Measurements from ENCODE around the gene SPAG6.

The SPAG6 gene

DNA sequence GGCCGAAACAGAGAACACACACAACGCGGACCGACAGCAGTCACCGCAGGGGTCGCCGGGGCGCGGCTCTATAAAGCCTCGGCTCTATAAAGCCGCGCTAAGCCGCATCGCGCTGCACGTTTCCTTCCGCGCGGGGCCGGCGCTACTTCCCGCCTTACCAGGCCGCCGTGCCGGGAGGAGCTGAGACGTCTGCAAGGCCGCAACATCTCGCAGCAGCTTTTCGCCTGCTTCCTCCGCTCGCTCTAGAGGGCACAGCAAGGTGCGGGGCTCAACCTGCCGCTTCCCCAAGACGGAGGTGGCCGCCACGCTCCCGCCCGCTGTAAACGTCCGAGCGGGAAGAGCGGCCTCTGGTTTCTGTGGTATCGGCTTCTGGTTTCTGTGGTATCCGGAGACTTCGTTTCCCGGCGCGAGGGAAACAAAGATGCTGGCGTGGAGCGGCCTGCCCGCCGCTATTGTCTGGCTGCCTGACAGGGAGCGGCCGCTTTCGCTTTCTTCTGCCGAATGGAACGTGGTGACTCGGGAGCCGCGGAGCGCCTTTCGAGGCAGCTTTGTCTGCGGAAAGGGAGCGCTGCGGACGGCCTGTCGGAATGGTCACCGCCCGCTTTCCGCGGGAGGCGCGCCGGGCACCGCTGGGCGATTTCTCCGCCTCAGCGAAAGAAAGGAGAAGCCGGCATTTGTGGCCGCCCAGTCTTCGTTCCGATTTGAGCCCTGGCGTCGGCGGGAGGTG is 91.8 kb downstream of the SPAG6 start:
- peak; percentile 78 for DNase-seq

DNA sequence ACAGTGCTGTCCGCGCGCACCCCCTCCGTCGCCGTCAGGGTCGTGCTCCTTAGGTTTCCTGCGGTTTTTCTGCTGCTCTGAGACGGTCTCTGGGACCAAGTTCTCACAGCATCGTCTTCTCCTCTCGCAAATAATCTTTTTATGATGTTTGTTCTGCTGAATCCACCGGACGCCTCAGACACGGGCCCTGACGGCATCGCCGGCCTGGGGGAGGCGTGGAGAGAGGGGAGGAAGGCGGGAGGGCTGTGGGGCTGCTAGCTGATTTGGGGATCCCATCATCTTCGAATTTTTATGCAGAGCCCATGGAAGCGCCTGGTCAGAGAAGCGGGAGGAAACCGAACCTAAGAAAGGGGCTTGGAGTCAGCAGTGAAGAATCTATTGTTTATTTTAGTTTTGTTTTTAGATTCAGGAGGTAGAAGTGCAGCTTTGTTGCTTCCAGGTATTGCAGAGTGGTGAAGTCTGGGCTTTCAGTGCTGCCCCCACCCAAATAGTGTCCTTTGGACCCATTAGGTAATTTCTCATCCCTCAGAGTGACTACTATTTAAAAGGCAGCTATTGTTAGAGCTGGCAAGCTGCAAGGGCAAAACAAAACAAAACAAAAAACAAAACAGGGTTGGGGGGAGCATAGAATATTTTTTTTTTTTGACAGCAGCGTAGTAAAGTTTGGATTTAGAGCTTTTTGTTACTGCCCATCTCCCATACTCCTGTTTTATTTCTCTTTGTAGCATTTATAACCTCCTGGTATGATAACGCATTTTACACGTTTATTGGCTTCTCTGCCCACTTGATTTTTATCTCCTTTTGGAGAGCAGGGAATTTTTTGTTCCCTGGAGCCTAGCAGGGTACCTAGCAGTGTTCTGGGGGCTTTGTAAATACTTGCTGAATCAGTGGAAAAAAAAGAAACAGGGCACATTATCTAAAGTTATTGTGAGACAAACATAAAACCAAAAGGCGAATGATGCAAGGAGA is 92.6 kb downstream of the SPAG6 start:
- DNase-seq, result no peak

DNA sequence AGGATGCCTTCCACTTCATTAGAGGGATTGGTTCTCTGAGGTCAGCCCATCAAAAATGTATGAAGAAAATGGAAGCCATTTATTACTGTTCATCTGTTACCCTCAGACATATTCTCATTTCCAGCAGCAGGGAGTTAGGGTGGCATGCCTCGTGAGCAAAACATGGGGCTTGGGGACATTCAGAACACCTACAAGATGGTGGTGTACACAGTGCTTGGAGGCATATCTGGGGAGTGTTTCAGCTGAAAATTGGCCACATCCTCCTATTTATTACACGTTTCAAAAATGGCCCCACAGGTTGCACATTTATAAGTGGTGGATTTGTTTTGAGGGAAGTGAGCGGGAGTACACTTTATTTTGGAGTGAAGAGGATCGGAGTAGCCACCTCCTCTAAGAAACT is 93.4 kb downstream of the SPAG6 start:
- no peak for DNase-seq

DNA sequence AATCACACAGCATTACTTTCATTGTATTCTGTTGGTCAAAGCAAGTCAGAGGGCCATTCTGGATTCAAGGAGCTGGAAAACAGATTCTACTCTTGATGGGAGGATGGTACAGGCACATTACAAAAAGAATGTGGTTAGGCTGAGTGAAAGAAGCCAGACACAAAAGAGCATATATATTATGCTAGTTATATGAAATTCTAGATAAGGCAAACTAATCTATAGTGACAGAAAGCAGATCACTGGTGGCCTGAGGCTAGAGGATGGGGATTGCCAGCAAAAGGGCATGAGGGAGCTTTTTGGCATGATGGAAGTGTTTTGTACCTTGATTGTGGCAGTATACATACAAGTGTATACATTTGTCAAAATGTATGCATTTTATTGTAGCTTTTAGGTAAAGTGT is 96.8 kb downstream of the SPAG6 start:
- no peak for DNase-seq

DNA sequence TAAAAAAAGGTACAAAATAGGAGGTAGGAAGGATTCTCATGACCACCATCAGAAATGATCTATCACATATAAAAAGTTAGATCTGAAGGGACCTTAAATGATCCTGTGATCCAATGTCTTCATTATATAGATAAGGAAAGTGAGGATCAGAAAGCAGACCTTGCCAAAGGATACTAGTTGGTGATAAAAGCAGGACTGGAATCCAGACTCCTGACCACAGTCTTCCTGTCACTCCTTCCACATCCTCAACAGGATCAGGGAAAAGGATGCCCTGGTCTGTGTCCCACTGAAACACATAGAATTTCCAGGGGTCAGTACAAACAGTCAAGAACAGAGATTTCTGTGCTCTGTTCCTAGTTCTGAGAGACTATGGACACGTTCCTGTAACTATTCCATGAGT is 97.2 kb downstream of the SPAG6 start:
- DNase-seq, result no peak

DNA sequence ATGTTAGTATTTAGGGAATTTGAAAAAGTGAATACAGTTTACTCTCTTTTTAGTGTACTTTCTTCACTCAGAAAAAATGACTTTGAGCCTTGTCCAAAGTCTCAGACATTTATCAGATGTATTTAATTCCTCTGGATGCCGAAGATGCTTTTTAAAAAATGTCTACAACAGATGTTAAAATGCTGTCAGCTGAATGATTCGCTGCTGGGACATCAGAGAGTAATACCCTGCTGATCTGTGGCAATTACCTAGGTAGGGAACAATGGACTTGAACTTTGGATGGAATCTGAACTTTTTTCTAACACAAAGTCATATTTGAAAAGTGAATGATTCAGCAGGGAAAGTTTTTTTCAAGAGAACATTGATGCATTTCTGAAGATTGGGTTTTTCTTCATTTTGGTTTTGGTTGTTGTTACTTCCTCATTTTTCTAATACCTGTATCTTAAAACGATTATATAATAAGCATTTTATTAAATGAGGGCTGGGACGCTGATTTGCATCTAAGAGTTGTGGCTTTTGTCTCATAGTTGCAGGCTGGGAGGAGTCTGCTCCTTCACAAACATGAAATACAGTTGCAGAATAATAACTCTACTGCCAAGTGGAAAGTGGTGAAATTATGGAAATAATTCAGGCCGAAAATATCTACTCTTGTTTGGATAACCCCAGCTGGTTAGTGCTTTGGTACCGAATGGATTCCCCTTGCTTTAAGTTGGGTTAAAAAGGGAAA is 98.0 kb downstream of the SPAG6 start:
- DNase-seq, result no peak

DNA sequence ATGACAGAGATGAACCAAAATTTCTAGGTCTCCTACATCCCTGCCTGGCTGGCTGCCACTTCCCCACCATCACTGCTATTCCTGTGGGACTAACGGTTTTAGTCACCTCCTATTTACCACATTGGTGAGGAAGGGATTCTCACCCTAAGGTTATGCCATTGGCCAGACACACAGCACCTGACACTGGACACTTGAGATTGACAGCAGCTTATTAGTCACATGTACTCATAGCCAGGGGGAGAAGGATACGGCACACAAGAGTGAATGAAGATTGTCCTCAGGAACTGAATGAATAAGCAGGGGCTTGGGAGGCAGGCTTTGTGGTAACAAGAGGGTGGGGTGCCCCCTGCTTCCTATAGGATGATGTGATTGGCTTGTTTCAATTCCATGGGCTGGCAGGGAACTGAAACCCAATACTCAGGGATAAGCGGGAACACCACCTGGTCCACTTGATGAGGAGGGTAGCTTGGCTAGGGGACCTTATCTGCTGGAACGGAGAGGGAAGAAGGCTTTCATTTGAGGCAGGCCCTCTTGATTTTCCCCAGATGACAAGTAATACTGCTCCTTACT is 99.0 kb downstream of the SPAG6 start:
- DNase-seq, result no peak

DNA sequence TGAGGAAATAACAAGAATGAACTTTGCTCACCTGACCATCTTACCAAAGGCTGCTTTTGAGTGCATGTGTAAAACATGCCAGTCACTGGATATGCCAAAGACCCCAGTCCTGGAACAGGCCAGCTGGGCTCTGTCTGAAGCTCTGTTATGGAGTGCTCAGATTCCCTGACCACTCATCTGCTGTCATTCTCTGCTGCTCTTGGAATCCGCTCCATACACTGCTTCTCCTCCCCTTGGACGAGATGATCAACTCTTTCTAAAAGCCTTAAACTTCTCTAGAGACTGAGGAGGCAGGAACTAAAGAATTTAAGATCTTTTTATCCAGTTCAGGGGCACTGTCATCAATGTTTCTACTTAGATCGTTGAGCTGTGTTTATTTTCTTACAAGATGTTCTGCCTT is 100.2 kb downstream of the SPAG6 start:
- DNase-seq, result no peak

DNA sequence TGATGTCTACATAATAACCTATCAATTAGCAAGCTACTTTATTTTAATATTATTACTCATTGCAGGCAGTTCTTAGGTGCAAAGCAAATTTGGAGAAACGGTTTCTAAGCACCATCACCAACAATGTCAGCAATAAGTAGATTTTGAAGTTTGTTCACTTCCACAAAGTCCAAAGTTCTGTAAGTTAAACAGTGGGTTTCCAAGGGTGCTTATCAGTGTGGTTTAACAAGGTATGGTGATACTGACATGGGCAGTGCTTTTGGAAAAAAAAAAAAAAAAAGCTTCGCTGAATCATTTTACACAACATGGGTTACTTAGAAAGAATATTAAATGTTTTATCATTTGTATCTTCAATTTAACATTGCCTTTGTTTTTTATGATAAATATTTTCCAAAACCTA is 101.8 kb downstream of the SPAG6 start:
- no peak for DNase-seq

DNA sequence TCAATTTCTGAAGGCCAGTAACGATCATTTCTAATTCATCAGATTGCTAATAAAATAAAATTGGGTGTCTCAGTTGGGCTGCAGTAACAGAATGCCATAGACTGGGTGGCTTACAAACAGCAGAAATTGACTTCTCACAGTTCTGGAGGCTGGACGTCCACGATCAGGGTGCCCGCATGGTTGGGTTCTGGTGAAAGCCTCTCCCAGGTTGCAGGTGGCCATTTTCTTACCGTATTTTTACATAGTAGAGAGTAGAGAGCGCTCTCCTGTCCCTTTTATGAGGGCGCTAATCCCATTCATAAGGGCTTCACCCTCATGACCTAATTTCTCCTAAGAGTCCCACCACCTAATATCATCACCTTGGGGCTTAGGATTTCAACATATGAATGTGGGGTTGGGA is 106.0 kb downstream of the SPAG6 start:
- no peak for DNase-seq

DNA sequence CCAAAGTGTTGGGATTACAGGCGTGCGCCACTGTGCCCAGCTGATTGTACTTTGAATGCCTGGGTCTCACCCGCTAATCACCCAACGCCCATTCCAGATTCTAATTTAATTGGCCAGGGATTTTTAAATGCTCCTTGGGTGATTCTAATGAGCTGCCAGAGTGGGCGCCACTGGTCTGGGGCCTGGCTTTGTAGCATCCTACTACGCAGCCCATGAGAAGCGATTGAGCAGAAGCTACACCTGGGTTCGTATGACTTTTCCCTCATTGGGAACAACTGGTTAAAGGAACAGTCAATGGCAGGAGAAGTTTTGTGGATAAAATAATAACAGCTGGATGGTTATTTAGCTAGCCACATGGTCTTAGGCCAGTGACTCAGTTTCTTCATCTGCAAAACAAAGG is 108.0 kb downstream of the SPAG6 start:
- DNase-seq, result no peak

DNA sequence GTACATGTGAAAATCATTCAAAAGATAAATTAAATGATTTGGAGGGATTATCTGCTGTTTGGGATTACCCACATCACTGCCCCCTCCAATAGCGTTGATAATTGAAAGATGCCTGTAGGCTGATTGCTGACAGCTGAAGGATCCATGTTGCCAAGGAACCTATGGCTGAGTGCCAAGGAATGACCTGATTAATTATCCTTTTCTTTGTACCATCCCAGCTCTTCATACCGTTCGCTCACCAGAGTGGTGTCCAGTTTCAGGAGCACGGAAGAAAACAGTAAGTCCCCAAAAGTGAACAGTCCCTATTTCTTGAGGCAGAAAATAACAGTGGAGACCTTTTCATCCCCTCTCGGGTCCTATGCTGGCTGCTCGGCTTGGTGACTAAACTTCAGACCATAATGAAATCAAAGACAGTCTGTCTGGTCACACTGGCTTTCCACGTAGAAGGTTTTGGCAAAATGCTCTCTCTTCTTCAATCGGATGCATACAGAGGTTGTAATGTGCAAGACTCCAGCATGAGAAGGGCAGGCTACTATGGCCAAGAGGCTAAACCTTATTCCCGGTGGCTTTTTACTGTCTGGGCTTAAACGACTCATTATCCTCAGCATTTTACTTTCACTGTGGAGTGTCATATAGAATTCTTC is 108.8 kb downstream of the SPAG6 start:
- DNase-seq, result peak; percentile 19

DNA sequence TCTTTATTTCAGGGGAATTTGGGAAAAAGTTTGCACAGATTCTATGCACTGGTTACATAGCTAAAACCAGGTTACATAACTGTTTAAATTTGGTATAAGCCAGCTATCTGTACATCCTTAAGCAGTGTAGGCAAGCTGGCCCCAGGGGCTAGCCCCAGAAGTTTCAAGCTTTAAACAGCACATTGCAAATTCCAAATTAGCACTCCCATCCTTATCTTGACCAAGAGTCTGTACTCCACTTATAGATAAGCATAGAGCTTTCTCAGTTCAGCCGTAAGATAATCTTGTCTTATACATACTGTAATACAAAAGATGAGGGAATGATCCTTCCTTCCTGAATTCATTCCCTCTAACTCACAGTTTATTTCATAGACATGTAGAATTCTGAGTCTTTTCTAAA is 109.3 kb downstream of the SPAG6 start:
- no peak for DNase-seq

DNA sequence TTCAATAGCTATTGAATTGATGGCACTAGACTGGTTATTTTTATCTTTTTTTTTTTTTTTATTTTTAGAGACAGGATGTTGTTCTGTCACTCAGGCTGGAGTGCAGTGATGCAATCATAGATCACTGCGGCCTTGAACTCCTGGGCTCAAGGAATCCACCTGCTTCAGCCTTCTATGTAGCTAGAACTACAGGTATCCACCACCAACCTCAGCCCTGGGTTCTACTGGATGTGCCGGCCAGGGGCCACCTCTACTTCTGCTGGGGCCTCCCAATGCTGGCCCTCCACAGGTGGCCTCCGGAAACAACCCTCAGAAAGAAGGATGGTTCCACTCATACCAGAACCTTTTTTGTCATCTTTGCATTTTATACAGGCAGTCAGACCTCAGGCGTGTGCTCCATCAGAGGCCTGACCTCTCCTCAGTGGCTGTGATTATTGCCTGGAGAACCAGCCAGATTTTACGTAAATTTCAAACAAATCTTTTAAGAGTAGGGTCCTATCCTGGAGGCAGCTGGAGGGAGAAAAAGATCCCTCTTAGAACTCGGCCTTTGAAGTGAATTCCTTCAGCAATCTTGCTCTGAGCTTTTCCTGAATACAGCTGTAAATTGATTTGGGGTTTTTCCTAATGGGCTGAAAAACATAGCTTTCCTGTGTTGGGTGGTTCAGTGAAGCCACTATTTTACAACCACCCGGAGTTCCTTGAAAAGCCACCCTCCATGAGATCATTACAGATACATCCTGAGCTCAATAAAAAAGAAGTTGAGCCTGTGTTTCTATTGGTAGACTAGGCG is 110.0 kb downstream of the SPAG6 start:
- no peak for DNase-seq

DNA sequence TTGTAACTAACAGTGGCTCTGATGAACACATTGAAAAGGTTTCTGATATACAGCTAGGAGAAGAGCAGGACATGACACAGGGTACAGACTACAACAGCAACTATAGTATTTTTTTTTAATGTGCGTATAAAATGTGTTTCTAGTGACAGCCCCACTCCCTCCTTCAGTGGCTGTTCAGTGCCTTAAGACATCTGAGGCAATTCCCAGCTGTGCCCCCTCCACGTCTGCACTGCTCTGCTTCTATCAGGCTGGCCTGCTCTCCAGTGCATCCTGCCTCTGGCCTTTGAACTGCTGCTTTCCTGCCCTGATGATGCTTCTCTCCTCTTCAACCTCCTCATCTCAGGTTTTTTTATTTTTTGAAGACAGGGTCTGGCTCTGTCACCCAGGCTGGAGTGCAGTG is 111.2 kb downstream of the SPAG6 start:
- DNase-seq, result no peak

DNA sequence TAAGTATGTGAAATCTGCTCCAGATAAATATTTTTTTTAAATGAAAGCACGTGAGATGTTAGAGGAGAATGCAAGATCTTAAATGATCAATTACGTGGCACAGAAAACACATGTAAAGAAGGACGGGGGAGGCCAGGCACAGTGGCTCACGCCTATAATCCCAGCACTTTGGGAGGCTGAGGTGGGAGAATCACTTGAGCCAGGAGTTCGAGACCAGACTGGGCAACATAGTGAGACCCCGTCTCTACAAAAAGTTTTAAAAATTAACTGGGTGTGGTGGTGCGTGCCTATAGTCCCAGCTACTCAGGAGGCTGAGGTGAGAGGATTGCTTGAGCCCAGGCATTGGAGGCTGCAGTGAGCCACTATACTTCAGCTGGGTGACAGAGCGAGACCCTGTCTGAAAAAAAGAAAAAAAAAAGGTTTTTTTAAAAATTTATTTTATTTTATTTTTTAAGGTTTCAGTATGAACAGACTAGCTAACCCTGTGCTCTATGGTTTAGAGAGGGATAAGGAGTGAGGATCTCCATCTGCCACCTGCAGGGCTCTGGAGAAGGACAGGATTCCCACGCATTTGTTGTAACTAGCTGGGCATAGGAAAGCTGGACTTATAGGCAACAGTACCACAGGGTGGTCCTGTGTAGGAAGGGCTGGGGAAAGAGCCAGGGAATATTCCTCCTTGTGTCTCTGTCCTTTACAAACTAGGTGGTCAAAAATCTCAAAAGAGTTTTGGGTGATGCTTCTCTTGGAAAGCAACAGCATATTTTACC is 113.2 kb downstream of the SPAG6 start:
- DNase-seq, result no peak

DNA sequence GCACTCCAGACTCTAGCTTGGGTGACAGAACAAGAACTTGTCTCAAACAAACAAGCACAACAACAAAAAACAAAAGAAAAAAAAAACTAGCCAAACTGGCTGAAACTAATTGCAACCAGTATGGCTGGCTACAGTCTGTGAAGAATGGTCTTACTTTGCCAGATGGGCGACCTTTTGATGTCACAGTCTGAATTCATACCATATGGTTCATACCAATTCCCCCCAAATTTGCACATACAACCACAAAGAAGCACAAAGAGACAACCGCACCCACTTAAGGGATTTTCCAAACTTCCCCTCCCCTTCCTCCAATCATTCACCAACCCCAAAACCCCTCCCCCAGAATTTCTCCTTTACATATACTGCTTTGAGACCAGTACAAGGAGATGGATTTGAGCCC is 114.2 kb downstream of the SPAG6 start:
- DNase-seq, result no peak

DNA sequence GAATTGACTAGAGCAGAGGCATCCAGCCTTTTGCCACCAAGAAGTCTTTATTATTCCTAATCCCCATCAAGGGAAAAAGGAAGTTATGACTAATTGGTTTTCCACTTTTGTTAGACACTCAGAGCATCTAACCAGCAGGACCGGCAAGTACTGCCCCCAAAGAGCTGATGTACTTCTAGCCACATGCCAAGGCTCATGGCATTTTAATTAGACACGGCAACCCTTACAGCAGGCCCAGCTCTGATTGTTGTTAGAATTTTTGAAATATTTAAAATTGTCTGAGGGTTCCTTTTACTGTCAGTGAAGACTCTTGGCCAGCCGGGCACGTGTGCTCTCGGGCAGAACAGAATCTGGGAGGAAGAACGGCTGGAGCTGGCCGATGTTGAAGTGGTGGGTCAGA is 114.8 kb downstream of the SPAG6 start:
- no peak for DNase-seq

DNA sequence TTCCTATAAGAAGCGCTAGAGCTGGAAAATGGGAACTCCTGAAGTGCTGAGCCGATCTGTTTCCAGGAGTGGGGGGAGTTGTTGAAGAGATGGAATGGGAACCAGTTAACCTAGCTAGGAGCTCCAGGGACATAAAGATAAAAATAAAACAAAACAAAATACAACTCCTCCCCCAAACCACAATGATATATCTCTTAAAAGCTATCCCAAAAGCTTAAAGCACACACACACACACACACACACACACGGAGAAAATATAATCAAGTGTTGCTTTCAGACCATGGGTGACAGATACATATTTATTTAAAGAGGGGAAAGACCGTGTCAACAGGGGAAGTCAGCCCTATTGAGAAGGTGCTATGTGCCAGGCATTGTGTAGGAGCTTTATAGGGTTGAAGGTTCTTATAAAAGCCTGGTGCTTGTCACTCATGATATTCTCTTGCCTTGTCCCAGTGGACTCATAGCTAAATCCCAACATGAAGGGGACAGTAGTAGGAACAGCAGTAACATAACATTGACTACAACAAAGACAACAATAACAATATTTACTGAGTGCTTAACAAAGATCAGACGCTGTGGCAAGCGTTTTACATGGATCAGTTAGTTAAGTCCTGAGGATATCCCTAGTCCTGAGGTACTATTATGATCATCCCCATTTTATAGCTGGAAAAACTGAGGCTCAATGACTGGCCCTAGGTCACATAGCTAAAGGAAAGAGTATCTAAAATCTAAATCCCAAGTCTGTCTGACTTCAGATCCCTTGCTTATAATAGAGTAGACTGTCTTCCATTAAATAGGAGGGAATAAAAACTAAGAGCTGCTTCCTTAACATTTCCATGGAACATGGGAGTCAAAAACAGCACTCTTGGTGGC is 115.5 kb downstream of the SPAG6 start:
- no peak for DNase-seq

DNA sequence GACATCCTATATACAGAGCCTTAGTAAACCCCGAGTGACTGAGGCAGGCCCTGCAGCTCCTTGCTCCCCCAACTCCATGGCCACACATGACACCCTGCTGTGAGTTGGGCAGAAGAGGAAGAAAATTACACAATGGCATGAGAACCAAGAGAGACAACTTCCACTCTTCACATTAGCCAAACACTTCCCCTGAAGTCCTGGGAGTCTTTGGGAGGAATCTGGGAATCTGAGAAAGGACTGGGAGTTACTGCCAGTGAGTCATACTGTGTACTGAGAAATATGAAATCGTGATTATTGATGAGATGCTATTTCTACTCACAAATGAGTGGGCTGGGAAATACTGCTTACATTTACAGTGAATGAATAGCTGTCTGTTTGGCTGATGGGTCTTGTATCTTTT is 116.6 kb downstream of the SPAG6 start:
- DNase-seq, result no peak

Data from NCI-H510A (cell line).